ENCODE data around the gene DTX1. TPM values are rescaled to one million over a fixed set of nuclear protein-coding genes. Genes with fewer than 3 reads are reported as not detected.

The DTX1 gene
- total RNA-seq: 1.4 and 2.5 TPM in 2 replicates

GRCh38 chr12:113056631-113057488 lies at the start of gene DTX1:
TSS of gene DTX1 (plus strand) at chr12:113056730. CDS start at chr12:113058193, 1,463 bp downstream.

DNA sequence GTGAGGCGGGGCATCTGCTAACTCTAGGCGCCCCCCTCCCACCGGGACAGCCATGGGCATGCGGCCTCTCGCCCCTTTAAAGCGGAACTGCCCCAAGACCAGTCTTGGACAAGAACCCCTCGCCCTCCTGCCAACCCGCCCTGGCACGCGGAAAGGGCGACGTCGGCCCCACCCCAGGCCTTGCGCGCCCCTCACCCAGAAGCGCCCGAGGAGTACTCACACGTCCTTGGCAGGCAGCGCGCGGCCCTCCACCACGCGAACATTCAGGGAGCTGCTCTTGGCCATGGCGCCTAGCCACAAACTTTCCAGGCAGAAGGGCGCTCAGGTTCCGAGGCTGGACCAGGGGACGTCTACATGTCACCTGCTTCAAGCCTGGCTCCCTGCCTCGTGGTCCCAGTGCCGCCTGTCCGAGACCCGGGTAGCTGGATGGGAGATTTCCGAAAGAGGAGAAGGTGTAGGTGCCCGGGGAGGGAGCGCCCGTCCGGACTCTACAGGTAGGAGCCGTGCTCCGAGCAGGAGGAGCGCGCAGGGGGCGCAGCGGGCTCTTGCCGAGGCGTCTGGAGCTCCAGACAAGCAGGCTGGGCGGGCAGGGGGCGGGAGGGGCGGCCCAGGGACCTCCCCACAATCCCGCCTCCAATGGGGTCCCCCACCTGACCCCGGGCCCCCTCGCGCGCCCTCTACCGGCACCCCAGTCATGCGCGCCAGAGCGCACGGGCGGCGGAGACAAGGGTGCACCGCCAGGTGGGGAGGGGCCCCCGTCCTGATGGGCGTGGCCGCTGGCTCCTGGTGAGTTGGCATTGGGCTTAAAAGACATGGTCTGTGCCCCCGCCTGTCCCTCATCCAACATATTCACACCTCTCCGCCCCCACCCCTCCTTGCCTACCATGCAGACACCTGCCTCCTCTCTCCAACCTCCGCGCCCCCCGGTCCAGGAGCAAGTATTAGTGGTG lies 78.9 kb downstream of the DTX1 start, which contains the start of gene RASAL1:
RASAL1 (minus strand) TSS at position 584 of the 950 bp plus-strand sequence; CDS start at position 285, 299 bp downstream.

Other genes starting within 250 kb of the DTX1 start
- gene OAS1, start 149.8 kb upstream of the DTX1 start, total RNA-seq: 4.2 and 7.6 TPM in 2 replicates
- gene OAS3, start 118.3 kb upstream of the DTX1 start, total RNA-seq: 8.5 and 9.0 TPM in 2 replicates
- gene OAS2, start 78.2 kb upstream of the DTX1 start, total RNA-seq: 8.3 and 8.4 TPM in 2 replicates
- gene RASAL1, start 79.0 kb downstream of the DTX1 start, total RNA-seq: not detected in 2 replicates
- not detected in 2 replicates for gene CFAP73, start 93.0 kb downstream of the DTX1 start, total RNA-seq
- 78.1 and 108 TPM in 2 replicates for gene DDX54, start 128.7 kb downstream of the DTX1 start, total RNA-seq
- gene RITA1, start 129.0 kb downstream of the DTX1 start, total RNA-seq: 13.6 and 15.2 TPM in 2 replicates
- gene TPCN1, start 164.7 kb downstream of the DTX1 start, total RNA-seq: 39.1 and 39.9 TPM in 2 replicates

Measured in cardiac ventricle fibroblast (primary cell).